SK-N-MC (cell line): Measurements from ENCODE around the gene ANGPTL5.
"Not testable (repeated sequence)": the region's sequence is repeated elsewhere in the genome, so short reads cannot be mapped to it uniquely, and the experiment has no call there.

ENCODE experiments used
- EZH2 ChIP-seq: fragments of 200-600 bp; sonication (generic); IDR thresholded peaks from one replicate; pipeline ENCODE4 v1.6.1; 2017; ENCODE audit warnings: antibody characterized with exemption
- POLR2AphosphoS5 ChIP-seq: IDR thresholded peaks from 2 replicates; pipeline ENCODE4 v1.6.1; 2012; ENCODE audit warnings: mild to moderate bottlenecking, low read depth, low read length, borderline replicate concordance

DNA sequence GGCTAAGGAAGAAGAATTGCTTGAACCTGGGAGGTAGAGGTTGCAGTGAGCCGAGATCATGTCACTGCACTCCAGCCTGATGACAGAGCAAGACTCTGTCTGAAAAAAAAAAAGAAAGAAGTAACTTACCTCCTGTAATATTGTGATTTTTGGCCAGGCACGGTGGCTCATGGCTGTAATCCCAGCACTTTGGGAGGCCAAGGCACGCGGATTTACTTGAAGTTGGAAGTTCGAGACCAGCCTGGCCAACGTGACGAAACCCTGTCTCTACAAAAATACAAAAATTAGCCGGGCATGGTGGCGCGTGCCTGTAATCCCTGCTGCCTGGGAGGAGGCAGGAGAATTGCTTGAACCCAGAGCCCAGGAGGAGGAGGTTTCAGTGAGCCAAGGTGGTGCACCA, 47.9 kb upstream of the ANGPTL5 start:
- TF ChIP-seq POLR2AphosphoS5, EZH2: not testable (repeated sequence)
